Keratinocyte (primary cell): ENCODE data around the gene RNF5.

Experiments used
- EZH2 ChIP-seq: IDR thresholded peaks from one replicate; pipeline ENCODE4 v1.6.1; 2012; ENCODE audit warnings: inconsistent platforms, mild to moderate bottlenecking, low read length, moderate library complexity
- TF ChIP-seq, protein P1 (sequence below), 3 experiments: IDR thresholded peaks in 1 of 3; conservative IDR thresholded peaks in 1 of 3; optimal IDR thresholded peaks in 1 of 3; 2 replicates in 2 of 3; 3 replicates in 1 of 3; pipeline versions ENCODE3 to v1.5.1; 2011; ENCODE audit warnings: low read length in 3 of 3, mild to moderate bottlenecking in 3 of 3, moderate library complexity in 2 of 3, control low read depth in 1 of 3, inconsistent platforms in 1 of 3; ENCODE audit not compliant: insufficient read depth in 2 of 3; ENCODE audit errors: extremely low read depth in 1 of 3

DNA sequence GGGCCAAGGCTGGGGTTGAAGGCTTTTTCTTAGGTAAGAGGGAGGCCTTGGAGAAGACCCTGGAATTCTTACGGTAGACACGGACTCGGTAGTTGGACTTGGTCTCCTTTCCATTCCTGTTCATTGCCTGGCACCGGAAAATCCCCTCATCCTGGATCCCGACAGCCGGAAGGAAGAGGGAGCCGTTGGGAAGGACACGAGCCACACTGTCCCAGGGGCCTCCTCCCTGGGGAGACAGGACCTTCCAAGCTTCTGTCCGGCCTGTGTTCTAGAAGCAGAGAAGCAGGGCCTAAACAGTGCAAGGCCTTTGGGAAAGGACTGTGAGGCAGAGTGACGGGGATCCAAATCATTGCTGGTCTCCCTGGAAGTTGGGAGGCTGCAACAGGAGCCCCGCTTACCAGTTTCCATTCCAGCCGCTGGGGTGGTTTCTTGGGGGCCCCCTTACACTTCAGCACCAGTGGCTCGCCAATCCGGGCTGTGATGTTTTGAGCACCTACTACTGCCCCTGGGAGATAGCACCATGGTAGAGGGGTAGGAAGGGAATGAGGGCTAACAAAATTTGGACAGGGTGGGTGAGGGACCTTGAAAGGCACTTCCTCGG lies 5.4 kb downstream of the RNF5 start:
- TF ChIP-seq, protein P1, sequence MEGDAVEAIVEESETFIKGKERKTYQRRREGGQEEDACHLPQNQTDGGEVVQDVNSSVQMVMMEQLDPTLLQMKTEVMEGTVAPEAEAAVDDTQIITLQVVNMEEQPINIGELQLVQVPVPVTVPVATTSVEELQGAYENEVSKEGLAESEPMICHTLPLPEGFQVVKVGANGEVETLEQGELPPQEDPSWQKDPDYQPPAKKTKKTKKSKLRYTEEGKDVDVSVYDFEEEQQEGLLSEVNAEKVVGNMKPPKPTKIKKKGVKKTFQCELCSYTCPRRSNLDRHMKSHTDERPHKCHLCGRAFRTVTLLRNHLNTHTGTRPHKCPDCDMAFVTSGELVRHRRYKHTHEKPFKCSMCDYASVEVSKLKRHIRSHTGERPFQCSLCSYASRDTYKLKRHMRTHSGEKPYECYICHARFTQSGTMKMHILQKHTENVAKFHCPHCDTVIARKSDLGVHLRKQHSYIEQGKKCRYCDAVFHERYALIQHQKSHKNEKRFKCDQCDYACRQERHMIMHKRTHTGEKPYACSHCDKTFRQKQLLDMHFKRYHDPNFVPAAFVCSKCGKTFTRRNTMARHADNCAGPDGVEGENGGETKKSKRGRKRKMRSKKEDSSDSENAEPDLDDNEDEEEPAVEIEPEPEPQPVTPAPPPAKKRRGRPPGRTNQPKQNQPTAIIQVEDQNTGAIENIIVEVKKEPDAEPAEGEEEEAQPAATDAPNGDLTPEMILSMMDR (optimal IDR thresholded peaks at IDR 0.05 in 1 of 3, IDR thresholded peaks at IDR 0.05 in 1 of 3, conservative IDR thresholded peaks at IDR 0.05 in 1 of 3; ENCODE audit: extremely low read depth in 1 of 3, insufficient read depth in 2 of 3, low read length in 3 of 3): no peak
- TF ChIP-seq EZH2: no peak
